ENCODE data around the gene SCO2. TPM values are rescaled to one million over a fixed set of nuclear protein-coding genes. Genes with fewer than 3 reads are reported as not detected.

Gene SCO2
- total and polyA plus RNA-seq, 9 of the 15 experiments (the other 6 are each of a cell fraction or from before 2014, with no cell fraction given), result 0.34 to 4.0 (median 1.1) TPM; not detected in 3

DNA sequence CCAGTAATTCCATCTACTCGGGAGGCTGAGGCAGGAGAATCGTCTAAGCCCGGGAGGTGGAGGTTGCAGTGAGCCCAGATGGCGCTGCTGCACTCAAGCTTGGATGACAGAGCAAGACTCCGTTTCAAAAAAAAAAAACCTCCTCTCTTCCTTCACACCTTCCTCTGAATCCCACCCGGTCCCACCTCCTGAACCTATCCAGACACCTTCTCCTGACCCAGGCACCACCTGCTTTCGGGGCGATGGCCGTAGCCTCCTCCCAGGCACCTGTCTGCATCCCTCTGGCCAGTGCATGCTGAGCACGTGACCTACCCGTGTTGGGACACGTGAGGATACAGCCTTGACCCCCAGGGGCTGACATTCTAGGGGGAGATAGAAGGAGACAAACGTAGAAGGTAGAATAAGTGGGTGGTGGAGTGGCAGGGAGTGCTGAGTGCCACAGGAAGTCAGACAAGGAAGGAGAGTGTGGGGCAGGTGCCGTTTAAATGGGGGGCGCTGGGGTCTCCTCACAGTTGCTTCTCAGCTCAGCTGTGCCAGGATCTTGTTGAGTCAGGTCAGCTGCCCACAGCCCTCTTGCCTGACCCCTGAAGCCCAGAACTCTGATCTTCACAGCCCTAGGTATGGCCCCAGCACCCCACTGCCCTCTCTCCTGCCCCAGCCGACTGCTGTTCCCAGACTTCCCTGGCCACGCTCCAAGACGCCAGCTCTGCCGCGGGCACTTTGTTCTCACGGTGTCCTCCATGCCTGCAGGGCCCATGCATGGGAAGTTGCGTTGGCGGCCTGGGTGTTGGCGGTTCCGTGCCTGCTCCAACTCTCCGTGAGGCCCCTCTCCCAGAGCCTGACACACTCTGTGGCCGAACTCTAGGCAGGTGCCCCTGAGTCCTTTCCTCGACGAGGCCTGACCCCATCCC is 39.9 kb downstream of the SCO2 start (continued):
- TF ChIP-seq ZNF584 (CRISPR knock-in tag; IDR thresholded peaks at IDR 0.05; ENCODE audit: low read depth), result no peak
- TF ChIP-seq MIER1 (IDR thresholded peaks at IDR 0.05; ENCODE audit: low read depth), result no peak
- no peak for TF ChIP-seq ZNF133 (CRISPR knock-in tag; IDR thresholded peaks at IDR 0.05)
- no peak for TF ChIP-seq U2AF1 (optimal IDR thresholded peaks at IDR 0.05; ENCODE audit: low read depth, low read length)
- no peak for TF ChIP-seq XRCC5 (IDR thresholded peaks at IDR 0.05; ENCODE audit: low read depth, low read length)
- TF ChIP-seq ARID2 (IDR thresholded peaks at IDR 0.05), result no peak
- no peak for TF ChIP-seq GATAD2B (IDR thresholded peaks at IDR 0.05; ENCODE audit: borderline replicate concordance)
- no peak for TF ChIP-seq ZNF79 (CRISPR knock-in tag; IDR thresholded peaks at IDR 0.05; ENCODE audit: low read depth)
- no peak for TF ChIP-seq MAFG (tag; conservative IDR thresholded peaks at IDR 0.05)
- TF ChIP-seq, protein P1, sequence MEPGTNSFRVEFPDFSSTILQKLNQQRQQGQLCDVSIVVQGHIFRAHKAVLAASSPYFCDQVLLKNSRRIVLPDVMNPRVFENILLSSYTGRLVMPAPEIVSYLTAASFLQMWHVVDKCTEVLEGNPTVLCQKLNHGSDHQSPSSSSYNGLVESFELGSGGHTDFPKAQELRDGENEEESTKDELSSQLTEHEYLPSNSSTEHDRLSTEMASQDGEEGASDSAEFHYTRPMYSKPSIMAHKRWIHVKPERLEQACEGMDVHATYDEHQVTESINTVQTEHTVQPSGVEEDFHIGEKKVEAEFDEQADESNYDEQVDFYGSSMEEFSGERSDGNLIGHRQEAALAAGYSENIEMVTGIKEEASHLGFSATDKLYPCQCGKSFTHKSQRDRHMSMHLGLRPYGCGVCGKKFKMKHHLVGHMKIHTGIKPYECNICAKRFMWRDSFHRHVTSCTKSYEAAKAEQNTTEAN (CRISPR knock-in tag; IDR thresholded peaks at IDR 0.05), result no peak
- TF ChIP-seq NFE2 (IDR thresholded peaks at IDR 0.05; ENCODE audit: low read depth), result peak; percentile 34; the same call in 1 of the 2 replicates
- no peak for TF ChIP-seq SPI1 (IDR thresholded peaks at IDR 0.05; ENCODE audit: borderline replicate concordance, low read depth, low read length)
- TF ChIP-seq SMARCB1 (IDR thresholded peaks at IDR 0.05; ENCODE audit: insufficient read length, low read depth), result no peak
- TF ChIP-seq MXI1 (IDR thresholded peaks at IDR 0.05; ENCODE audit: low read depth, low read length), result no peak
- TF ChIP-seq, protein P2, sequence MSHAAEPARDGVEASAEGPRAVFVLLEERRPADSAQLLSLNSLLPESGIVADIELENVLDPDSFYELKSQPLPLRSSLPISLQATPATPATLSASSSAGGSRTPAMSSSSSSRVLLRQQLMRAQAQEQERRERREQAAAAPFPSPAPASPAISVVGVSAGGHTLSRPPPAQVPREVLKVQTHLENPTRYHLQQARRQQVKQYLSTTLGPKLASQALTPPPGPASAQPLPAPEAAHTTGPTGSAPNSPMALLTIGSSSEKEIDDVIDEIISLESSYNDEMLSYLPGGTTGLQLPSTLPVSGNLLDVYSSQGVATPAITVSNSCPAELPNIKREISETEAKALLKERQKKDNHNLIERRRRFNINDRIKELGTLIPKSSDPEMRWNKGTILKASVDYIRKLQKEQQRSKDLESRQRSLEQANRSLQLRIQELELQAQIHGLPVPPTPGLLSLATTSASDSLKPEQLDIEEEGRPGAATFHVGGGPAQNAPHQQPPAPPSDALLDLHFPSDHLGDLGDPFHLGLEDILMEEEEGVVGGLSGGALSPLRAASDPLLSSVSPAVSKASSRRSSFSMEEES (CRISPR knock-in tag; IDR thresholded peaks at IDR 0.05), result peak; percentile 75
- no peak for TF ChIP-seq PTTG1 (tag; IDR thresholded peaks at IDR 0.05; ENCODE audit: low read depth)
- TF ChIP-seq HNRNPUL1 (IDR thresholded peaks at IDR 0.05; ENCODE audit: low read length), result no peak
- TF ChIP-seq TCF7L2 (IDR thresholded peaks at IDR 0.05; ENCODE audit: low read depth, low read length), result no peak
- TF ChIP-seq NR2C2 (CRISPR knock-in tag; IDR thresholded peaks at IDR 0.05), result no peak
- TF ChIP-seq NR2C2 (tag; IDR thresholded peaks at IDR 0.05), result no peak
- TF ChIP-seq, protein P3, sequence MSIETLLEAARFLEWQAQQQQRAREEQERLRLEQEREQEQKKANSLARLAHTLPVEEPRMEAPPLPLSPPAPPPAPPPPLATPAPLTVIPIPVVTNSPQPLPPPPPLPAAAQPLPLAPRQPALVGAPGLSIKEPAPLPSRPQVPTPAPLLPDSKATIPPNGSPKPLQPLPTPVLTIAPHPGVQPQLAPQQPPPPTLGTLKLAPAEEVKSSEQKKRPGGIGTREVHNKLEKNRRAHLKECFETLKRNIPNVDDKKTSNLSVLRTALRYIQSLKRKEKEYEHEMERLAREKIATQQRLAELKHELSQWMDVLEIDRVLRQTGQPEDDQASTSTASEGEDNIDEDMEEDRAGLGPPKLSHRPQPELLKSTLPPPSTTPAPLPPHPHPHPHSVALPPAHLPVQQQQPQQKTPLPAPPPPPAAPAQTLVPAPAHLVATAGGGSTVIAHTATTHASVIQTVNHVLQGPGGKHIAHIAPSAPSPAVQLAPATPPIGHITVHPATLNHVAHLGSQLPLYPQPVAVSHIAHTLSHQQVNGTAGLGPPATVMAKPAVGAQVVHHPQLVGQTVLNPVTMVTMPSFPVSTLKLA (conservative IDR thresholded peaks at IDR 0.05), result peak; percentile 44 to 61; a peak in 1 of 4 replicates
- TF ChIP-seq, protein P4, sequence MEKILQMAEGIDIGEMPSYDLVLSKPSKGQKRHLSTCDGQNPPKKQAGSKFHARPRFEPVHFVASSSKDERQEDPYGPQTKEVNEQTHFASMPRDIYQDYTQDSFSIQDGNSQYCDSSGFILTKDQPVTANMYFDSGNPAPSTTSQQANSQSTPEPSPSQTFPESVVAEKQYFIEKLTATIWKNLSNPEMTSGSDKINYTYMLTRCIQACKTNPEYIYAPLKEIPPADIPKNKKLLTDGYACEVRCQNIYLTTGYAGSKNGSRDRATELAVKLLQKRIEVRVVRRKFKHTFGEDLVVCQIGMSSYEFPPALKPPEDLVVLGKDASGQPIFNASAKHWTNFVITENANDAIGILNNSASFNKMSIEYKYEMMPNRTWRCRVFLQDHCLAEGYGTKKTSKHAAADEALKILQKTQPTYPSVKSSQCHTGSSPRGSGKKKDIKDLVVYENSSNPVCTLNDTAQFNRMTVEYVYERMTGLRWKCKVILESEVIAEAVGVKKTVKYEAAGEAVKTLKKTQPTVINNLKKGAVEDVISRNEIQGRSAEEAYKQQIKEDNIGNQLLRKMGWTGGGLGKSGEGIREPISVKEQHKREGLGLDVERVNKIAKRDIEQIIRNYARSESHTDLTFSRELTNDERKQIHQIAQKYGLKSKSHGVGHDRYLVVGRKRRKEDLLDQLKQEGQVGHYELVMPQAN (IDR thresholded peaks at IDR 0.05; ENCODE audit: borderline replicate concordance), result no peak
- TF ChIP-seq GABPB1 (CRISPR knock-in tag; IDR thresholded peaks at IDR 0.05), result no peak
